Right atrium auricular region (tissue), 2 donors: ENCODE results near the gene TMC1. TPM values are rescaled to one million over a fixed set of nuclear protein-coding genes. Genes with fewer than 3 reads are reported as not detected.

ENCODE experiments used
- DNase-seq: peaks from one replicate; pipeline ENCODE4 v3.0.0-alpha.2; 2019; ENCODE audit warnings: low spot score
- H3K27ac ChIP-seq, 2 donors: fragments of 200-600 bp; sonication (generic); 1 replicate in 1 of 2; 2 replicates in 1 of 2; pipeline ENCODE4 v1.5.1; 2016 to 2019
- H3K27me3 ChIP-seq, 2 donors: fragments of 200-600 bp; sonication (generic); one replicate each; pipeline versions ENCODE4 v1.5.1 to v1.6.0; 2017 to 2019
- H3K36me3 ChIP-seq: fragments of 200-600 bp; sonication (generic); one replicate; pipeline ENCODE4 v1.5.1; 2016
- H3K4me1 ChIP-seq, 2 donors: fragments of 200-600 bp; sonication (generic); one replicate each; pipeline versions ENCODE4 v1.5.1 to v1.6.0; 2017 to 2019
- H3K4me3 ChIP-seq, 2 donors: fragments of 200-600 bp; sonication (generic); 1 replicate in 1 of 2; 2 replicates in 1 of 2; pipeline ENCODE4 v1.5.1; 2017 to 2019; ENCODE audit warnings: mild to moderate bottlenecking in 1 of 2, moderate library complexity in 1 of 2
- H3K9me3 ChIP-seq, 2 donors: fragments of 200-600 bp; sonication (generic); one replicate each; pipeline ENCODE4 v1.5.1; 2019
- CTCF ChIP-seq, 2 donors: fragments of 200-600 bp; sonication (generic); IDR thresholded peaks; one replicate each; pipeline ENCODE4 v1.5.1; 2019; ENCODE audit warnings: antibody characterized with exemption in 2 of 2
- total RNA-seq, 2 donors: library from RNA; depleted of rRNA; stranded (reverse); fragments of >200 nt; gene quantifications; one replicate each; pipeline ENCODE4 v1.1.0, GENCODE V29; 2016

TMC1 gene
- total RNA-seq, 2 donors from 2014 or later, result not detected

DNA sequence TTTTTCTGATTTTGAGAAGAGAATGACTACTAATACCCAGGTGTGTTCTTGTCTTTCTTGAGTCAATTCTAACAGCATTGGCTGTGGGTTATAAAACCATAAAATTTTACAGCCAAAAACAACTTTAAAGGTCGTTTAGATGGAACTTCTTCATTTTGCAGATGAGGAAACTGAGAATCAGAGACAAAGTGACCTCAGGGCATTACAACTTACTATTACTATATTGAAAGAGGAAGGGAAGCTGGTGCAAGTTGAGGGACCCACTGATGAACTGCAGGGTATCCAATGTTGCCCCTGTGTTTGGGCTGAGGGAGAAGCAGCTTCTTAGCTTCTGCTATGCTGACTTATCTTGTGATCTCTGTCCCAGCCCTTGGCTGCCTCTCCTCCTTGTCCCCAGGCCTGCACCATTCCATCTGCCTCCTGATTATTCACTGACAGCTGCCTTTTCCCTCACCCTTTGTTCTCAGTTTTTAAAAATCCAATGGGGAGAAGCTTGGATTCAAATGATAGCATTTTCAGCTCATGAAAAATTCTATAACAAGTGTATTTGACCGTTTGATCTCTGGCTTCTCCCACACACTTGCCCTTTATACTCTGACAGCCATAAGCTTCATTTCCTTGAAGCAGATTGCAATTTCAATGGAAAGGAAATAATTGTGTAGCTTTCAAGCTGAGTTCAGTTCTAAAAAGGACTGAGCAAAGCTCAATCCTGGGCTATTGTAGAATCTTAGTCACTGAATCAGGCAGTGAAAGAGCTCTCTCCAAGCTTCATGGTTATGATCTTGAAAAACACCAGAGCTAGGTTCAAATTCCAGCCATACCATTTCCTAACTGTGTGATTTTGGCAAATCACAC lies 68.5 kb downstream of the TMC1 start:
- no peak for DNase-seq
- H3K4me1 ChIP-seq, result peaks cover 0 to 4% of the 10 kb centered on the region in 2 donors
- H3K27ac ChIP-seq, result no peak overlapping the region
- H3K4me3 ChIP-seq, result no peak overlapping the region
- H3K36me3 ChIP-seq, result no peaks in the 10 kb centered on the region
- H3K9me3 ChIP-seq, result no peaks in the 10 kb centered on the region
- no peak for TF ChIP-seq CTCF (IDR thresholded peaks at IDR 0.05)
- no peaks in the 10 kb centered on the region for H3K27me3 ChIP-seq

DNA sequence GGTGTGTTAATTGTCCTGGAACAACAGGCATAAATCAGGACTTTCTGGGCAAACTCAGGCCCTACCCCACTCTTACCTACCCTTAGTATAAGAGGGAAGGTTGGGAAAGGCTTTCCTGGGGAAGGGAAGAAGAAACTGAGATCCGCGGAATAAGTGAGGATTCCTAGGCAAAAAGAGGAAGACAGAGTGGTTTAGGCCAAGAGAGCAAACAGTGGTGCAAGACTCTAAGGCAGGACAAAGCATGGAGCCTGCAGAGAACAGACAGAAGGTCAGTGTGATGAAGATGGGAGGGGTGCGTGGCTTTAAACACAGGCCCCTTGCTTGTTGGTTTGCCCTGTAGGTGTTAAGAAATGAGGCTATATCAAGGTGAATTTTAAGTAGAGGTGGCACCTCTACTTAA lies 69.4 kb downstream of the TMC1 start:
- DNase-seq, result no peak
- Histone ChIP-seq H3K4me3 (no peak overlapping the region), H3K4me1 (peaks cover 0 to 4% of the 10 kb centered on the region in 2 donors), H3K27ac (no peak overlapping the region), H3K9me3 (no peaks in the 10 kb centered on the region), H3K27me3 (no peaks in the 10 kb centered on the region), H3K36me3 (no peaks in the 10 kb centered on the region)
- TF ChIP-seq CTCF (IDR thresholded peaks at IDR 0.05), result no peak

DNA sequence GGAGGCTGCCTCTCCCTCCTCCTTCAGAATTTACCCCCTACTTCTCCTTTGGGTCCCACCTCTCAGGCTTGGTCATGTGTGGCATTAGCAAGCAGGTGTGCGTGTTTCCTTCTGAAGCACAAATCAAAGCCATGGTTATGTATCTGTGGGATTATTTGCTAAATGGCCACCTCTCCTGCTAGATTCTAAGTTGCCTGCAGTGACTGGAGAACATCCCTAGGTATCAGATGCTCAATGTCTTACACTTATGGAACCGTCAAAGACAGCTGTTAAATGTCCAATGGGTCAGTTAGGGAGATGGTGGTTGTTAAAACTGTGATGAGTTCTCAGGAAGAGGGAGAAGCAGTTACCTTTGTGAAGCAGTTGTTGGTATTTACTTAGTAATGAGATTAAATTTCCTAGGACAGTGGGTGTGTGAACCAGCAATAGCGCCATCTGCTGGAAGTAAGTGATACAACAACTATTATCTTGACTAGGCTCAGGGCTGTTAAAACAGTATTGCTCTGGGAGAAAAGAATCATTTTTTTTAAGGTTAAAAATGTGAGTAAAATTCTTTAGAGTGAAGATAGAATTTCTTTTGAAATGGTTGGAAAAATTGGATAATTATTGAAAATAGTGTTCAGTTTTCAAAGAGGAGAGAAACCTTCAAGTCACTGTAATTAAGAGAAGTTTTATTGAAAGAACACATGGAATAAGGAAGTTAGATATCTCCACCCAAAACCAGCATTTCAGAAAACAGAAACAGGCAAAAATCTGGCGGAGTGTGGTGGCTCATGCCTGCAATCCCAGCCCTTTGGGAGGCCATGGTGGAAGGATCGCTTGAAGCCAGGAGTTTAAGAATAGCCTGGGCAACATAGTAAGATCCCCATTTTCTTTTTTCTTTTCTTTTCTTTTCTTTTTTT lies 71.3 kb downstream of the TMC1 start:
- no peak for DNase-seq
- H3K9me3 ChIP-seq, result no peaks in the 10 kb centered on the region
- H3K4me1 ChIP-seq, result peaks cover 0 to 4% of the 10 kb centered on the region in 2 donors
- no peak overlapping the region for H3K27ac ChIP-seq
- peak; percentile 84 to 91 for TF ChIP-seq CTCF (IDR thresholded peaks at IDR 0.05)
- no peaks in the 10 kb centered on the region for H3K36me3 ChIP-seq
- H3K4me3 ChIP-seq, result no peak overlapping the region
- no peaks in the 10 kb centered on the region for H3K27me3 ChIP-seq

- Histone ChIP-seq H3K27me3 (no peaks in the 10 kb centered on the region), H3K27ac (no peak overlapping the region), H3K9me3 (no peaks in the 10 kb centered on the region), H3K4me3 (no peak overlapping the region), H3K36me3 (no peaks in the 10 kb centered on the region), H3K4me1 (peaks cover 0 to 4% of the 10 kb centered on the region in 2 donors)
- TF ChIP-seq CTCF (IDR thresholded peaks at IDR 0.05), result no peak
- DNase-seq, result no peak
Measured at GRCh38 chr9:72596451-72597180, 75.2 kb downstream of the TMC1 start.

DNA sequence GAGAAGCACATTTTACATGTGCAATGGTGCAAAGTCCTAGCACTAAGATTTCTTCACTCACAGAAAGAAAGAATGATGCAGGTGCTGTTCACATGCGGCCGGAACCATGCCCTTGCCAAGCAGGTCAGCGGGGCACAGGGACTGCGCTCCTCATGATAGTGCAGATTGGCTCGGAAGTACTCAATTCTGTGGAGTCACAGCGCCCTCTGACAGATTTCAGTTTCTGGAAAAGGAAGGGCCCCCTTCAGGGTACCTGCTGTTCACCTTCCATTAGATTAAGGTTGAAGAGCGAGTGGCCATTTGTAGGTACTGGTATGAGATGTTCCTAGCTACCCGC lies 75.7 kb downstream of the TMC1 start:
- no peaks in the 10 kb centered on the region for H3K9me3 ChIP-seq
- no peak overlapping the region for H3K4me3 ChIP-seq
- DNase-seq, result no peak
- H3K36me3 ChIP-seq, result no peaks in the 10 kb centered on the region
- no peak overlapping the region for H3K27ac ChIP-seq
- peaks cover 0 to 4% of the 10 kb centered on the region in 2 donors for H3K4me1 ChIP-seq
- TF ChIP-seq CTCF (IDR thresholded peaks at IDR 0.05), result no peak
- H3K27me3 ChIP-seq, result no peaks in the 10 kb centered on the region
